GM12878 (cell line): ENCODE results near the gene PPP1R10.

Experiments
- CBX5 ChIP-seq: sonication (generic); IDR thresholded peaks from 2 replicates; pipeline ENCODE4 v1.6.1; 2016; ENCODE audit warnings: low read depth, moderate library complexity, mild to moderate bottlenecking, inconsistent platforms
- GABPA ChIP-seq: IDR thresholded peaks from 2 replicates; pipeline ENCODE4 v1.6.1; 2014; ENCODE audit warnings: antibody characterized with exemption, low read depth, mild to moderate bottlenecking, inconsistent platforms
- TF ChIP-seq, protein P1 (sequence below): fragments of 450-650 bp; IDR thresholded peaks from 2 replicates; pipeline ENCODE4 v1.6.1; 2017; ENCODE audit warnings: low read depth, mild to moderate bottlenecking, moderate library complexity

GRCh38 chr6:30583921-30584320, 33.1 kb downstream of the PPP1R10 start:
- TF ChIP-seq, protein P1, sequence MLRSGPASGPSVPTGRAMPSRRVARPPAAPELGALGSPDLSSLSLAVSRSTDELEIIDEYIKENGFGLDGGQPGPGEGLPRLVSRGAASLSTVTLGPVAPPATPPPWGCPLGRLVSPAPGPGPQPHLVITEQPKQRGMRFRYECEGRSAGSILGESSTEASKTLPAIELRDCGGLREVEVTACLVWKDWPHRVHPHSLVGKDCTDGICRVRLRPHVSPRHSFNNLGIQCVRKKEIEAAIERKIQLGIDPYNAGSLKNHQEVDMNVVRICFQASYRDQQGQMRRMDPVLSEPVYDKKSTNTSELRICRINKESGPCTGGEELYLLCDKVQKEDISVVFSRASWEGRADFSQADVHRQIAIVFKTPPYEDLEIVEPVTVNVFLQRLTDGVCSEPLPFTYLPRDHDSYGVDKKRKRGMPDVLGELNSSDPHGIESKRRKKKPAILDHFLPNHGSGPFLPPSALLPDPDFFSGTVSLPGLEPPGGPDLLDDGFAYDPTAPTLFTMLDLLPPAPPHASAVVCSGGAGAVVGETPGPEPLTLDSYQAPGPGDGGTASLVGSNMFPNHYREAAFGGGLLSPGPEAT, result no peak
- TF ChIP-seq GABPA (no peak), CBX5 (no peak)
